ENCODE data around the gene KCNG1.
A peak's percentile ranks its signal among the peaks of the same experiment; 100 is the strongest.

GRCh38 chr20:51014797-51015722, 7.8 kb downstream of the KCNG1 start:
- peak; percentile 87 for TF ChIP-seq CTCF (conservative IDR thresholded peaks at IDR 0.05)
- no peak for TF ChIP-seq ZFX (IDR thresholded peaks at IDR 0.05)
